HG03469 (cell line): ENCODE measurements around the gene ST3GAL5.
"Not testable (repeated sequence)": the region's sequence is repeated elsewhere in the genome, so short reads cannot be mapped to it uniquely, and the experiment has no call there.

Experiments used
- ATAC-seq: cut with Tn5 transposase; IDR thresholded peaks from one replicate; pipeline ENCODE4 v1.9.1; 2021; ENCODE audit warnings: mild to moderate bottlenecking, moderate library complexity, moderate number of reproducible peaks; ENCODE audit not compliant: unreplicated experiment

Gene ST3GAL5

GRCh38 chr2:85894554-85895278 is 5.9 kb upstream of the ST3GAL5 start:
- not testable (repeated sequence) for ATAC-seq

GRCh38 chr2:85893428-85894258 is 4.9 kb upstream of the ST3GAL5 start:
- ATAC-seq = no peak

GRCh38 chr2:85892216-85892944 is 3.6 kb upstream of the ST3GAL5 start:
- ATAC-seq = no peak

- ATAC-seq = no peak
Observed at GRCh38 chr2:85890522-85891176, 1.9 kb upstream of the ST3GAL5 start.

GRCh38 chr2:85889627-85890281 is 964 bp upstream of the ST3GAL5 start:
- ATAC-seq = no peak

GRCh38 chr2:85888020-85888683 is 638 bp downstream of the ST3GAL5 start:
- ATAC-seq = peak; percentile 8

GRCh38 chr2:85887566-85888019 is 1.2 kb downstream of the ST3GAL5 start:
- ATAC-seq = no peak

- no peak for ATAC-seq
Observed at GRCh38 chr2:85886590-85886989, 2.2 kb downstream of the ST3GAL5 start.

GRCh38 chr2:85886141-85886540 is 2.6 kb downstream of the ST3GAL5 start:
- no peak for ATAC-seq

GRCh38 chr2:85881781-85882180 is 7.0 kb downstream of the ST3GAL5 start:
- ATAC-seq = not testable (repeated sequence)

GRCh38 chr2:85880716-85881328 is 8.0 kb downstream of the ST3GAL5 start:
- not testable (repeated sequence) for ATAC-seq

GRCh38 chr2:85878719-85879370 is 9.9 kb downstream of the ST3GAL5 start:
- no peak for ATAC-seq

- ATAC-seq = no peak
Observed at GRCh38 chr2:85875350-85876050, 13.3 kb downstream of the ST3GAL5 start.

- no peak for ATAC-seq
Observed at GRCh38 chr2:85873679-85874078, 15.1 kb downstream of the ST3GAL5 start.

- ATAC-seq = no peak
Observed at GRCh38 chr2:85872536-85873161, 16.1 kb downstream of the ST3GAL5 start.

GRCh38 chr2:85871494-85872164 is 17.2 kb downstream of the ST3GAL5 start:
- no peak for ATAC-seq

- no peak for ATAC-seq
Observed at GRCh38 chr2:85868822-85869221, 20.0 kb downstream of the ST3GAL5 start.
